ENCODE results near the gene AMPD2. TPM values are rescaled to one million over a fixed set of nuclear protein-coding genes. Genes with fewer than 3 reads are reported as not detected.

AMPD2 gene
- total RNA-seq, 1 experiment from 2014 or later = 34.0 TPM

- no peak overlapping the region for H3K27ac Mint-ChIP-seq (ENCODE audit: unreplicated experiment)
- no peak for TF ChIP-seq CTCF (IDR thresholded peaks at IDR 0.05; ENCODE audit: unreplicated experiment)
- H3K27me3 Mint-ChIP-seq (ENCODE audit: unreplicated experiment) = no peaks in the 10 kb centered on the region
- peaks cover 20% of the 10 kb centered on the region for H3K4me1 Mint-ChIP-seq (ENCODE audit: low read depth, unreplicated experiment)
- CTCF ChIA-PET = interaction anchor here (0.5 to 3.3 kb wide), 20 partner anchors 9 to 345 kb away, joined by 3 to 26 read pairs (median 4); partner anchors contain the start of genes AHCYL1, AMPD2, GNAI3 and GNAT2
- no TSS peak for BruUV-seq (replicated peaks)
- H3K4me3 Mint-ChIP-seq (ENCODE audit: low read depth, unreplicated experiment) = no peak overlapping the region
- intact Hi-C loops (cut with micrococcal nuclease; ENCODE audit: unreplicated experiment) = loop anchor here (5.0 kb wide), 3 partner anchors 62 to 342 kb away; partner anchors contain the start of genes AHCYL1 and GNAI3
- no peaks in the 10 kb centered on the region for H3K9me3 Mint-ChIP-seq (ENCODE audit: low read depth, unreplicated experiment)
- H3K36me3 Mint-ChIP-seq (ENCODE audit: insufficient read depth, unreplicated experiment) = peaks cover 12% of the 10 kb centered on the region
- no peak for DNase-seq
Measured at GRCh38 chr1:109639841-109640184, 20.2 kb downstream of the AMPD2 start.

DNA sequence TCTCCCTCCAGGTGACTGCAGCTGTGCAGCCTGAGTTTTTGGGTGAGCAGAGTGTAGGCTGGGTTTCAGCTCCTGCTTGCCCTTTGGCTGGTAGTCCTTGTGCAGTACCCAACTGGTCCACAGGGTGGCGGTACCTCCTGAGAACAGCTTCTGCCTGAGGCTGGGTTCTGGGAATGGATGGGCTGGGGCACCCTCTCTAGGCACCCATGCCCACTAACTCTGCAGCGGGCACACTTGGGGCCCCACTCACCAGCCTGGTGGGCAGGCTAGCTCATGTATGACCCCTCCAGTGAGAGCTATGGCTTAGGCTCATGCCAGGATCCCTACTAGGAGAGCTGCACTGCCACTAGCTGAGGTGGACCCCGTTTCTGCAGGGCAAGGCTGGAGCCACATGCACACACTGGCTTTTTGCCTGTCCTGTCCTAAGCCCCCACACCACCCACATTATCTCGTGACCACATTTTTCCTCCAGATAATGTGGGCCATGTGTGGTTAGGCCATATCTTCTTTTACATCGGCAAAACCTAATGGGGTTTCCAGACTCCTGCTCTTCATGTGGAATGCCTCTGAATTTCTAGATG lies 20.7 kb downstream of the AMPD2 start:
- intact Hi-C loops (cut with micrococcal nuclease; ENCODE audit: unreplicated experiment) = loop anchor here (5.0 kb wide), 3 partner anchors 62 to 342 kb away; partner anchors contain the start of genes AHCYL1 and GNAI3
- H3K9me3 Mint-ChIP-seq (ENCODE audit: low read depth, unreplicated experiment) = no peaks in the 10 kb centered on the region
- peak; percentile 86 for DNase-seq
- no TSS peak for BruUV-seq (replicated peaks)
- CTCF ChIA-PET = interaction anchor here (0.6 to 3.3 kb wide), 19 partner anchors 9 to 344 kb away, joined by 3 to 26 read pairs (median 4); partner anchors contain the start of genes AHCYL1, AMPD2, GNAI3 and GNAT2
- no peak overlapping the region for H3K27ac Mint-ChIP-seq (ENCODE audit: unreplicated experiment)
- no peak overlapping the region for H3K4me3 Mint-ChIP-seq (ENCODE audit: low read depth, unreplicated experiment)
- peaks cover 15% of the 10 kb centered on the region for H3K36me3 Mint-ChIP-seq (ENCODE audit: insufficient read depth, unreplicated experiment)
- H3K4me1 Mint-ChIP-seq (ENCODE audit: low read depth, unreplicated experiment) = peaks cover 24% of the 10 kb centered on the region
- H3K27me3 Mint-ChIP-seq (ENCODE audit: unreplicated experiment) = no peaks in the 10 kb centered on the region
- TF ChIP-seq CTCF (IDR thresholded peaks at IDR 0.05; ENCODE audit: unreplicated experiment) = peak; percentile 89

- TF ChIP-seq CTCF (IDR thresholded peaks at IDR 0.05; ENCODE audit: unreplicated experiment) = no peak
Measured at GRCh38 chr1:109641078-109641740, 21.6 kb downstream of the AMPD2 start.

DNA sequence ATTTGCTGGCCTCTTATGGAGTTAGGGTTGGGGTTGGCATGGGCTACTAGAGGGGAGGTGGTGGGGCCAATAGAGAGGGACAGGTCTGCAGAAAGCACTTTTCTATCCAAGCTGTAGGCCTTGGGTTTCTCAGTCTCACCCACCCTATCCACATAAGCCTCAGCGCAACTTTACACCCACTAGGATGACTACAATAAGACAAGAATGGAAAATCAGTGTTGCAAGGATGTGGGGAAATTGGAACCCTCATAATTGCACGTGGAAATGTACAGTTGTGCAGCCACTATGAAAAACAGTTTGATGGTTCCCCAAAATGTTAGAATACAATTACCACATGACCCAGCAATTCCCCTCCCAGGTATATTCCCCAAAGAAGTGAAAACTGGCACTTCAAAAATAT lies 22.2 kb downstream of the AMPD2 start:
- BruUV-seq (replicated peaks) = no TSS peak
- Mint-ChIP-seq H3K27ac (ENCODE audit: unreplicated experiment) (no peak overlapping the region), H3K27me3 (ENCODE audit: unreplicated experiment) (no peaks in the 10 kb centered on the region), H3K36me3 (ENCODE audit: insufficient read depth, unreplicated experiment) (peaks cover 15% of the 10 kb centered on the region), H3K4me1 (ENCODE audit: low read depth, unreplicated experiment) (peaks cover 16% of the 10 kb centered on the region), H3K9me3 (ENCODE audit: low read depth, unreplicated experiment) (no peaks in the 10 kb centered on the region), H3K4me3 (ENCODE audit: low read depth, unreplicated experiment) (no peak overlapping the region)
- no peak for TF ChIP-seq CTCF (IDR thresholded peaks at IDR 0.05; ENCODE audit: unreplicated experiment)
- DNase-seq = no peak
- CTCF ChIA-PET = interaction anchor here (3.3 kb wide), 1 partner anchor 95 kb away, joined by 26 read pairs; no protein-coding TSS in a partner anchor
- intact Hi-C loops (cut with micrococcal nuclease; ENCODE audit: unreplicated experiment) = loop anchor here (5.0 kb wide), 3 partner anchors 60 to 340 kb away; partner anchors contain the start of genes AHCYL1 and GNAI3

More at GRCh38 chr1:109641078-109641740, 21.6 kb downstream of the AMPD2 start:
- Mint-ChIP-seq H3K9me3 (ENCODE audit: low read depth, unreplicated experiment) (no peaks in the 10 kb centered on the region), H3K36me3 (ENCODE audit: insufficient read depth, unreplicated experiment) (peaks cover 15% of the 10 kb centered on the region), H3K27me3 (ENCODE audit: unreplicated experiment) (no peaks in the 10 kb centered on the region), H3K27ac (ENCODE audit: unreplicated experiment) (no peak overlapping the region), H3K4me3 (ENCODE audit: low read depth, unreplicated experiment) (no peak overlapping the region), H3K4me1 (ENCODE audit: low read depth, unreplicated experiment) (peaks cover 23% of the 10 kb centered on the region)
- no peak for DNase-seq
- CTCF ChIA-PET = interaction anchor here (1.2 to 3.3 kb wide), 10 partner anchors 11 to 344 kb away, joined by 3 to 26 read pairs (median 8); partner anchors contain the start of genes AHCYL1 and GNAI3
- intact Hi-C loops (cut with micrococcal nuclease; ENCODE audit: unreplicated experiment) = loop anchor here (5.0 kb wide), 3 partner anchors 61 to 341 kb away; partner anchors contain the start of genes AHCYL1 and GNAI3
- BruUV-seq (replicated peaks) = no TSS peak

Data from Calu3 (cell line).